Measurements from ENCODE around the gene MAK.
"Not testable (repeated sequence)": the region's sequence is repeated elsewhere in the genome, so short reads cannot be mapped to it uniquely, and the experiment has no call there.

The MAK gene, protein sequence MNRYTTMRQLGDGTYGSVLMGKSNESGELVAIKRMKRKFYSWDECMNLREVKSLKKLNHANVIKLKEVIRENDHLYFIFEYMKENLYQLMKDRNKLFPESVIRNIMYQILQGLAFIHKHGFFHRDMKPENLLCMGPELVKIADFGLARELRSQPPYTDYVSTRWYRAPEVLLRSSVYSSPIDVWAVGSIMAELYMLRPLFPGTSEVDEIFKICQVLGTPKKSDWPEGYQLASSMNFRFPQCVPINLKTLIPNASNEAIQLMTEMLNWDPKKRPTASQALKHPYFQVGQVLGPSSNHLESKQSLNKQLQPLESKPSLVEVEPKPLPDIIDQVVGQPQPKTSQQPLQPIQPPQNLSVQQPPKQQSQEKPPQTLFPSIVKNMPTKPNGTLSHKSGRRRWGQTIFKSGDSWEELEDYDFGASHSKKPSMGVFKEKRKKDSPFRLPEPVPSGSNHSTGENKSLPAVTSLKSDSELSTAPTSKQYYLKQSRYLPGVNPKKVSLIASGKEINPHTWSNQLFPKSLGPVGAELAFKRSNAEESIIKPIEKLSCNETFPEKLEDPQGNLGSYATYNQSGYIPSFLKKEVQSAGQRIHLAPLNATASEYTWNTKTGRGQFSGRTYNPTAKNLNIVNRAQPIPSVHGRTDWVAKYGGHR

DNA sequence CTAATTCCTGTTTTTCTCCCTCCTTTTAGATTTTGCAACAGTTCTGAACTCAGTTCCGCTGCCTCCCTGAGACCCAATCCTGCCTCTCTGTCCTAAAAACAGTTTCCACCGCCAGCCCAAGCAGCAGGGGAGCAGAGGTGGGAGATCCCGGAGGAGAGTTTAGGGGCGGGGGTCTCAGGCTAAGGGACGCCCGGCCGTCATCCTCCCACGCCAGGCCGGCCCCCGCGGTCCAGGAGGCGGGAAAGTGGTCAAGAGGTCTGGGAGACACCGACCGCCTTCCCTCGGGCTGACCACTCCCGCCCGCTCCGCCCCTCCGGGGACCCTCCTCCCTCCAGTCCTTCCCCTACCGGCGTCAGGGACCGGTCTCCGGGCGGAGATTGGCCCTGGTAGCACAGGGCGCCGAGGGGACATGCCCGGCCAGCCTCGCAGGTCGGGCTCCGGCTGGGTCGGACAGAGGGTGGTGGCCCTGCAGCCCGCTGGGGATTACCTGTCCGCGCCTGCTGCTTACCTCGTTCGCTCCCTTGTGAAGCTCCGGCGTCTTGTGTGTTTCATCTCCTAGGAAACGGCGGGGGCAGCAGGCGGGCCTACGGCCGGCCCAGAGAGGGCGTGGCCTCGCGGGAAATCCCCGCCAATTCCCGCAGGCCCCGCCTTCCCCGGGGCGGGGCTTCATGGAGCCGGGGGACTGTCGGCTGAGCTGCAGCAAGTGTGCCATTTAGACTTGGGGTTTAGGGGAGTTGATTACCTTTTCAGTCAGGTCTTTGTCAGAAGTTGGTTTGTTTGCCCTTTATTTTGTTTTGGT lies at the start of gene MAK:
Gene MAK, minus strand, starts transcription at position 545 of the 799 bp plus-strand sequence. CDS start 7,891 bp downstream, outside the sequence.
- DNase-seq, result peak; percentile 51

DNA sequence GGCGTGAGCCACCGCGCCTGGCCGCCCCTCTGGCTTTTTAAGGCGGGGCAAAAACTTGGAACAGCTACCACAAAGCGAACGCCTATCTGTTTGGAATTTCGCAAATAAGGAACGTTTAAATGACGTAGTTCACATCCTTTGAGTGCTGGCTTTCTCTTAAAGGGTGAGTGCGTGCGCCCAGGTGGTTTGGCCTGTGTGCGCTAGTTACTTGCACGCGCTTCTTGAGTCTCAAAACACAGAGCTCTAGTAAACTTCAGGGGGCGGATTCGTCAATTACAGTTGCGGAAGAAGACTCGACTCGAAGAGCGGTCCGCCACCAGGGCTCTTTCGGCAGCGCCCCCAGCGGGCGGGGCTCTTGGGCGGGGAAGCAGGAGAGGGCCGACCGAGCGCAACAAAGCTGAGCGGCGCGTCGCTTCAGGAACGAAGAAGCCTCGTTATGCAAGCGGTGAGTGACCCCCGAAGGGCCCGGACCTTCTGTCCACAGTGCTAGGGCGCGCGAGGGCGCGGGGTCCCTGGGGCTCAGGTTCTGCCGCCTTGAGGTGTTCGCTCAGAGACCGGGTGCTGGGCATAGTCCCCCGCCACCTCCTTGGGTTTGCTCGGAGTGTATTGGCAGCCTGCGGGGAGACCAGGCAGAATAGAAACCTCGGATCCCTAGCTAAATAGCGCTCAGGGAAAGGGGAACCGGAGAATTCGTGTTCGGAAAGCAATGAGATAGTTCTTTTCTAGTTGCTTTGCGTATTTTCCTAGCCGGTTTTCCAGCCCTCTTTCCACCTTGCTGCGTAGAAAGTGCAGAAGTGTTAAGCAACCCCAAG lies 48.6 kb upstream of the MAK start, which contains the start of gene SYCP2L:
Gene SYCP2L, plus strand, starts transcription at position 362 of the 812 bp plus-strand sequence. Its CDS starts 75 bp downstream, at position 437.
- peak; percentile 47 for DNase-seq

DNA sequence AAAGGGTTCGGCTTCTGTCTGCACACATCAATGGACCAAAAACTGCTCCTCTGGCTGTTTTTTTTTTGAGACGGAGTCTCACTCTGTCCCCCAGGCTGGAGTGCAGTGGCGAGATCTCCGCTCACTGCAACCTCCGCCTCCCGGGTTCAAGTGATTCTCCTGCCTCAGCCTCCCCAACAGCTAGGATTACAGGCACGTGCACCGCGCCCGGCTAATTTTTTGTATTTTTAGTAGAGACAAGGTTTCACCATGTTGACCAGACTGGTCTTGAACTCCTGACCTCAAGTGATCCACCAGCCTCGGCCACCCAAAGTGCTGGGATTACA lies 48.0 kb upstream of the MAK start:
- DNase-seq, result not testable (repeated sequence)

DNA sequence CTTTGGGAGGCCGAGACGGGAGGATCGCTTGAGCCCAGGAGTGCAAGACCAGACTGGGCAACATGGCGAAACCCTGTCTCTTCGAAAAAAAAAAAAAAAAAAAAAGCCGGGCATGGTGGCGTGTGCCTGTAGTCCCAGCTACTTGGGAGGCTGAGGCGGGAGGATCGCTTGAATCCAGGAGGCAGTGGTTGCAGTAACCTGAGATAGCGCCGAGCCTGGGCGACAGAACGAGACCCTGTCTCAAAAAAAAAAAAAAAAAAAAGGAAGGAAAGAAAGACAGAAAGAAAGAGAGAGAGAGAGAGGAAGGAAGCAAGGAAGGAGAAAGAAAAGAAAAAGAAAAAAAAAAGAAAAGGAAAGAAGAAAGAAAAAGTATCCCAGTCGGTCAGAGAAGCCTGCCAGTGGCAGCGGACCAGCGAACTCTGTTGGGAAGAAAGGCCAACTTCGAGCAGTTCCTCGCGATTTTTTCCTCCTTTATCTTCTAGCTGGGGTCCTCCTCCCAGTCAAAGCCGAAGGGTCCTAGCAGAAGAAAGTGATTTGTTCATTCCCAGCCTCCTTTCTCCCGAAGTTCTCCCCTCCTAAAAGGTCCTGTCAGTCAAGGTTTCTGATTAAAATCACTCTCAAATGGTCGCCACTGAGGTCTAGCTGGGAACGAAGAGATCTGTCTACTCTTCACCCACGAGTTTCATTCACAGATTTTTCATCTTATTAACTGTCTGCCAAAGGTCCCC lies 46.1 kb upstream of the MAK start:
- no peak for DNase-seq

- no peak for DNase-seq
Observed at GRCh38 chr6:10883312-10884244, 45.2 kb upstream of the MAK start.

DNA sequence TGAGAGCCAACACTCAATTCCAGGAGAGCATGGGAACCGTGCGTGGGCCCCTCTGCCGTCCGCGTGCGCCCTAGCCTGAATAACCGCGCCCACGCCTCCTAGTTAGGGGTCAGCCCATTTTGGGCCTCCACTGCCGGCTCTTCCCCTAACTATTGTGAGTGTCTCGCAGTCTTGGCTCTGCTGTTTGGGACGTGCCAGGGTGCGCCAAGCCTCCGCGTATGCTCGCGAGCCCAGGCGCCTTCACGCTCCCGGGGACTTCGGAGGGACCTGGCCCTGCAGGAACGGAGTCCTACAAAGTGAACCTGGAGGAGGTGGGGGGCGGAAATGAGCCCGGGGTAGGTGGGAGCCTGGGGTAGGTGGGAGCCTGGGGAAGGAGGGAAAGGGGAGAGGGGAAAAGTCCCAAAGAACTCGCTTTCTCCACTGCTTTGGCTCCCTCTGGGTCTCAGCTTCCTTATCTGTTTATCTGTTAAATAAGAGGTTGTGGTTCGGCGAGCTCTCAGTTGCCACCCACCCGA lies 44.4 kb upstream of the MAK start:
- DNase-seq, result no peak

DNA sequence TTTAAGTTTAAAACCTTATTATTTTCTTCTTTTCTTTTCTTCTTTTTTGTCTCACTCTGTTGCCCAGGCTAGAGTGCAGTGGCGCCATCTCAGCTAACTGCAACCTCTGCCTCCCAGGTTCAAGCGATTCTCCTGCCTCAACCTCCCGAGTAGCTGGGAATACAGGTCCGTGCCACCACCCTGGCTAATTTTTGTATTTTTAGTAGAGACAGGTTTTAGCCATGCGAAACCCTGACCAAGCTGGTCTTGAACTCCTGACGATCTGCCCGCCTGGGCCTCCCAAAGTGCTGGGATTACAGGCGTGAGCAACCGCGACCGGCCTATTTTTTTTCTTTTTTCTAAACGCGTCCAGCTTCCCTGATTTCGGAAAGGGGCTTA lies 43.9 kb upstream of the MAK start:
- not testable (repeated sequence) for DNase-seq

DNA sequence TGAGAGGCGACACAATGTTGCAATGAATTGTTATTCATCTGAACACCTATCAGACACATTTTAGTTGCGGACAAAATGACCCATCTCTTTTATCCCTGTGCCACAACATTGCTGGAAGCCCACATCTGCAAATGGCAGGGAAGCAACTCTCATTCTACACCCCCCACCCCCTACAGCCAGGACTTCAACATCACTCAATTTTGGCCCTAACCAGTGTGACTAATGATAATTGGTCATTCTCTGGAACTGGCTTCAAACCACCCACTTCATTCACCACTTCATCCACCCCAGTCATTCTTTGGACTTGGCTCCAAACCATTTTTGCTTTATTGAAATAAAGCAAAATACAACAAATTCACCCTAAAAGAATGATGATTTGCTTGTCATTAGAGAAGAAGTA lies 42.0 kb upstream of the MAK start:
- DNase-seq, result no peak

DNA sequence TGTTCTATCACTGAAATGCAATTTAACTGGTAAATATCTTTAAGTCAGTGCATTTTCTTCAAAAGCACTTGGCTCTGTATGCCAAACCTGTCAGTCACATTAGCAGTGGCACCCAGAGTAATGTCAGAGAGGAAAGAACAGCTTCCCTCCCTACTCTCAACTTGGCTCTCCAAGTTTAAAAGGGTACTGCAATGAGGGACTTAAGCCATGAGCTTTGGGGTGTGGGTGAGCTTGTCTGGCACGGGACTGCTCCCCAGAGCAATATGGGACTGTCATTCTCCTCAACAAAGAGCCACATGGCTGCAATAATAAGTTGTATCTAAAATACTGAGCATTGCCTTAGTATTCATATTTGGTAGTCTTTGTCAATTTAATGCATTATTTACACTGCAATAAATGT lies 39.5 kb upstream of the MAK start:
- no peak for DNase-seq

GRCh38 chr6:10877012-10877411 lies 38.7 kb upstream of the MAK start:
- DNase-seq, result no peak

DNA sequence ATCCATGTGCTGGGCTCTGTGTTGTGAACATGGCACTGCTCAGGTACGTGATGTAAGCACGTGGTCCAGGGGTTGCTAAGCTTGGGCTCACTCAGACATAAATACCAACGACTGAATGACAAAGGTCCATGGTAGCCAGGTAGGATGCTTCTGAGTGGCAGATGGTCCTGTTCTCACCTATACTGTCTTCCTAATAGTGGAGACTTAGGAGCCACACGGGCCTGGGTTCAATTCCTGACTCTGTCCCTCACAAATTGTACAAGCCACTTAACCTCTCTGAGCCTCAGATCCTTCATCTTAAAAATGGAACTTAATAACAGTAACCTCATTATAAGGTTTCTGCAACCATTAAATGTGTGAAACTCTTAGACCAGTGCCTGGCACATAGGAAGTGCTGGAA lies 36.7 kb upstream of the MAK start:
- DNase-seq, result no peak

GRCh38 chr6:10874207-10874606 lies 35.9 kb upstream of the MAK start:
- no peak for DNase-seq

DNA sequence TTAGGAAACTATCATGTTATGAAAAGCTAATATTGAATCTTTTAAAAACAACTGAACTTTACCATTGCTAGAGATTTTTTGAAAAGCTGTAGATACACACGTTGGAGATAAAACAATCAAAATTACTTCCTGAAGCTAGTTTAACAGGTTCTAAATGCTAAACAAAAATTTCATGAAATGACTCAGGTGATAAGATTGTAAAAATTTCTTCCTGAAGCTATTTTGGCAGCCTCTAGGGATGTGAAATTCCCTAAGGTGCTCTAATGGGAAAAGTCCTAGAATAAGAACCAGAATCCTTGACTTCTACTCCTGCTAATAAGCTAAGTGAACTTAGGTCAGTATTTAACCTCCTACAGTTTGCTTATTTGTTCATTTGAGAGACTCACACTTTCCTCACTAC lies 35.0 kb upstream of the MAK start:
- no peak for DNase-seq

DNA sequence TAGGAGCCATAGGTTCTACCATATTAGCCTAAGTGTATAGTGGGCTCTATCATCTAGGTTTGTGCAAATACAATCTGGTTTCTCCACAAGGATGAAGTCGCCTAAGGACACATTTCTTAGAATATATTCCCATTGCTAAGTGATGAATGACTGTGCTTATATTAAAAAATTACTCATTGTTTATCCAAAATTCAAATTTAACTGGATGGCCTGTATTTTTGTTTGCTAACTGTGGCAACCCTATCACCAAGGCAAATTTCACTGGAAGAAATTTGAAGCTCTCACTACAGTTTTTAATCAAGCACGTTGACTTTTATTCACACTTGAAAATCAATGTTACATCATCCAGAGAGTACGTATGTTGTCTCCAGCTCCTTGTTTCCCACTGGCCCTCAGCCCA lies 29.6 kb upstream of the MAK start:
- DNase-seq, result no peak

DNA sequence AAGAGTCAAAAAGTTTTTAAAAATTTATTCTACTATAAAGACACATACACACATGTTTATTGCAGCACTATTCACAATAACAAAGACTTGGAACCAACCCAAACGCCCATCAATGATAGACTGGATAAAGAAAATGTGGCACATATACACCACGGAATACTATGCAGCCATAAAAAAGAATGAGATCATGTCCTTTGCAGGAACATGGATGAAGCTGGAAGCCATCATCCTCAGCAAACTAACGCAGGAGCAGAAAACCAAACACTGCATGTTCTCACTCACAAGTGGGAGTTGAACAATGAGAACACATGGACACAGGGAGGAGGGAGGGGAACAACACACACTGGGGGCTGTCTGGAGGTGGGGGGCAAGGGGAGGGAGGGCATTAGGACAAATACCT lies 28.4 kb upstream of the MAK start:
- not testable (repeated sequence) for DNase-seq

DNA sequence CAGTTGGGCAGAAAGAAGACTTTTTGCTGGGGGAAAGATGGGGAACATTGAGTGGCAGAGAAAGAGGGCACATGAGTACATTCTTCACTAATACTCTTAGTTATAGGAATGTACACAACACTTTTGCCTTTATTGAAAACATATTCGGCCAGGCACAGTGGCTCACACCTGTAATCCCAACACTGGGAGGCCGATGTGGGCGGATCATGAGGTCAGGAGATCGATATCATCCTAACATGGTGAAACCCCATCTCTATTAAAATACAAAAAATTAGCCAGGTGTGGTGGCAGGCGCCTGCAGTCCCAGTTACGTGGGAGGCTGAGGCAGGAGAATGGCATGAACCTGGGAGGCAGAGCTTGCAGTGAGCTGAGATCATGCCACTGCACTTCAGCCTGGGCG lies 24.7 kb upstream of the MAK start:
- DNase-seq, result not testable (repeated sequence)

DNA sequence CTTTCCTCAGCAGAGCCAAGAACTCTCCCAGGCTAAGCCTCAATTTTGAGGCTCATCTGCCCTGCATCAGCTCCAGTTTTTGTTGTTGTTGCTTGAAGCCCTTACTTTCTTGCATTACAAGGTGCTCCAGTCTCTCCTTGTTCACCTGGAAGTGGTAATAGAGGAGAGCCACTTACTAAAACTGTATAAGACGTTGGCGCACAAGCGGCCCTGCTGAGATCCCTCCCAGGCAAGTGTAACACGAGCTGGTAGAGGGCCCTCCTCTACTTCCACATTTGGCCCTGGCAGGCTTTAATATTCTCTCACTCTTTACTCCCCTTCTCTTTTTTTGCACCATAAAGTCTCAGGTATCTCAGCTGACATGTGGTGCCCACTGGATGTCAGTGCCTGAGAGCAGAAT lies 24.0 kb upstream of the MAK start:
- peak; percentile 86 for DNase-seq

DNA sequence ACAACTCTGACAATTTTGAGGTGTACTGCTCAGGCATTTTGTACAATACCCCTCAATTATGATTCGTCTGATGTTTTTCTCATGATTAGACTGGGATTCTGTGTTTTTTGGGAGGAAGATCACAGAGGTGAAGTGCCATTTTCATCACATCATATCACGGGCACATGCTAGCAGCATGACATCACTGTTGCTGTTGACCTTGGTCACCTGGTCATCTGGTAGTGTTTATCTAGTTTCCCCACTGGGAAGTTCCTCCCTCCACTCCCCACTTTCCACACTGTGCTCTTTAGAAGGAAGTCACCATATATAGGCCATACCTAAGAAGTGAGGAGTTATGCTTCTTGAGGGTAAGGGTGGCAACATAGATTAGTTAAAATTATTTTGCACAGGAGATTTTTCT lies 22.7 kb upstream of the MAK start:
- DNase-seq, result no peak

DNA sequence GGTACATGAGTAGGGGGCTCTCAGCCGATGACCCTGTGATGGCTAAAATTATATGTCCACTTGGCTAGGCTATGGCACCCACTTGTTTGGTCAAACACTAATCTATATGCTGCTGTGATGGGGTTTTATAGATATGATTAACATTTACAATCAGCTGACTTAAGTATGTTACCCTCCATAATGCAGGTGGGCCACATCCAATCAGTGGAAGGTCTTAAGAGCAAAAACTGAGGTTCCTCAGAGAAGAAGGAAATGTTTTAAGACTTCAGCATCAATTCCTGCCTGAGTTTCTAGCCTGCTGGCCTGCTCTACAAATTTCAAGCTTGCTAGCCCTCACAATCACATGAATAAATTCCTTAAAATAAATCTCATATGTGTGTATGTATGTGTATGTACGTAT lies 18.9 kb upstream of the MAK start:
- DNase-seq, result no peak

GRCh38 chr6:10854922-10855632 lies 16.7 kb upstream of the MAK start:
- no peak for DNase-seq
